HepG2 (cell line): Measurements from ENCODE around the gene ARIH2. TPM values are rescaled to one million over a fixed set of nuclear protein-coding genes. Genes with fewer than 3 reads are reported as not detected.
A peak's percentile ranks its signal among the peaks of the same experiment; 100 is the strongest.

Source experiments
- ARNT2 ChIP-seq: sonication (generic); formaldehyde crosslinking; IDR thresholded peaks from 2 replicates; pipeline ENCODE4 v1.8.0; 2022; ENCODE audit warnings: mild to moderate bottlenecking, low read depth, missing genetic modification reagents, moderate library complexity
- DMTF1 ChIP-seq: sonication (generic); formaldehyde crosslinking; IDR thresholded peaks from 2 replicates; pipeline ENCODE4 v1.4.0; 2020; ENCODE audit warnings: mild to moderate bottlenecking, missing genetic modification reagents
- ELF3 ChIP-seq: IDR thresholded peaks from 2 replicates; pipeline ENCODE4 v1.6.1; 2016; ENCODE audit warnings: missing genetic modification reagents, missing compliant biosample characterization
- ETS1 ChIP-seq: sonication (generic); formaldehyde crosslinking; IDR thresholded peaks from 2 replicates; pipeline ENCODE4 v1.4.0; 2020; ENCODE audit warnings: missing genetic modification reagents
- MEF2D ChIP-seq: sonication (generic); formaldehyde crosslinking; IDR thresholded peaks from 2 replicates; pipeline ENCODE4 v1.5.1; 2020; ENCODE audit warnings: mild to moderate bottlenecking, missing genetic modification reagents
- PHF8 ChIP-seq: sonication (generic); formaldehyde crosslinking; IDR thresholded peaks from 2 replicates; pipeline ENCODE4 v1.5.0; 2020; ENCODE audit warnings: missing genetic modification reagents
- REST ChIP-seq, 2 experiments: IDR thresholded peaks; 2 replicates each; pipeline ENCODE4 v1.6.1; 2011 to 2012; ENCODE audit warnings: low read length in 2 of 2, borderline replicate concordance in 1 of 2, low read depth in 1 of 2, mild to moderate bottlenecking in 1 of 2, moderate library complexity in 1 of 2
- SIN3A ChIP-seq: IDR thresholded peaks from 2 replicates; pipeline ENCODE4 v1.6.1; 2011; ENCODE audit warnings: low read depth, mild to moderate bottlenecking, control low read depth, low read length, borderline replicate concordance
- TFDP1 ChIP-seq: IDR thresholded peaks from 2 replicates; pipeline ENCODE4 v1.6.1; 2016; ENCODE audit warnings: missing compliant biosample characterization, missing genetic modification reagents, borderline replicate concordance
- U2AF1 ChIP-seq: fragments of 200-400 bp; formaldehyde crosslinking; optimal IDR thresholded peaks from 2 replicates; pipeline ENCODE3; 2017; ENCODE audit warnings: mild to moderate bottlenecking, low read depth, low read length
- ZHX2 ChIP-seq, 2 experiments: sonication (generic) in 1 of 2; formaldehyde crosslinking in 1 of 2; IDR thresholded peaks; 2 replicates each; pipeline versions ENCODE4 v1.6.1 to v1.9.0; 2014 to 2022; ENCODE audit warnings: antibody characterized with exemption in 1 of 2, borderline replicate concordance in 1 of 2, inconsistent platforms in 1 of 2, low read depth in 1 of 2, missing genetic modification reagents in 1 of 2
- ZNF232 ChIP-seq: sonication (generic); formaldehyde crosslinking; IDR thresholded peaks from 2 replicates; pipeline ENCODE4 v1.4.0; 2020; ENCODE audit warnings: missing genetic modification reagents, borderline replicate concordance
- polyA plus RNA-seq, 8 experiments: library from polyadenylated mRNA; depleted of rRNA in 3 of 8; stranded (reverse) in 7 of 8; unstranded in 1 of 8; fragments of >200 nt; fragmentation: Illumina TruSeq in 4 of 8; extraction: Trizol in 4 of 8; gene quantifications; 2 replicates each; pipeline versions ENCODE4 v1.2.1 to v1.2.3, GENCODE V29; 2011 to 2016; ENCODE audit warnings: low read depth in 4 of 8, missing spikeins in 1 of 8, mixed read lengths in 1 of 8; ENCODE audit not compliant: insufficient read depth in 1 of 8
- total RNA-seq, 5 experiments: library from RNA; depleted of rRNA; stranded (reverse); fragments of >200 nt; fragmentation: Illumina TruSeq; extraction: Trizol; gene quantifications; 2 replicates each; pipeline ENCODE4 v1.2.3, GENCODE V29; 2016; ENCODE audit warnings: low read depth in 1 of 5

The ARIH2 gene
- total and polyA plus RNA-seq, 2 of the 13 experiments (the other 11 are each of a cell fraction or from before 2014, with no cell fraction given) = 64.8 to 83.3 TPM

- TF ChIP-seq TFDP1 (CRISPR knock-in tag) = peak; percentile 23; the same call in 1 of the 2 replicates
- TF ChIP-seq ZHX2 (IDR thresholded peaks at IDR 0.05; ENCODE audit: low read depth) = no peak
- TF ChIP-seq ZHX2 (CRISPR knock-in tag; IDR thresholded peaks at IDR 0.05; ENCODE audit: borderline replicate concordance) = no peak
- no peak for TF ChIP-seq DMTF1
- TF ChIP-seq ARNT2 = 0 out of 2 replicates have a peak, but pooled peaks have one; percentile 45
- TF ChIP-seq MEF2D = peak; percentile 52; the same call in 1 of the 2 replicates
- TF ChIP-seq ZNF232 (CRISPR knock-in tag) = no peak
- no peak for TF ChIP-seq ETS1 (CRISPR knock-in tag)
- no peak; the same call in none of the 2 replicates for TF ChIP-seq ELF3 (CRISPR knock-in tag)
- TF ChIP-seq U2AF1 = no peak
- TF ChIP-seq SIN3A = no peak
- TF ChIP-seq REST (IDR thresholded peaks at IDR 0.05; ENCODE audit: borderline replicate concordance in 1 of 2, low read depth in 1 of 2, low read length in 2 of 2) = no peak
- TF ChIP-seq PHF8 (CRISPR knock-in tag) = peak; percentile 72
Measured at GRCh38 chr3:48898383-48899234, 20.0 kb upstream of the ARIH2 start, which contains the start of gene SLC25A20 (continued).
